Measurements from ENCODE around the gene TPPP2. TPM values are rescaled to one million over a fixed set of nuclear protein-coding genes. Genes with fewer than 3 reads are reported as not detected.

The TPPP2 gene
- polyA plus RNA-seq, 1 donor from 2014 or later: not detected

GRCh38 chr14:21019366-21019765, 10.7 kb upstream of the TPPP2 start:
- H3K4me3 ChIP-seq (ENCODE audit: low read length): no peak overlapping the region
- no peak overlapping the region for H3K27ac ChIP-seq (ENCODE audit: low read length)
- H3K9ac ChIP-seq (ENCODE audit: low read length): no peak overlapping the region
- H3K79me2 ChIP-seq (replicated peaks; ENCODE audit: insufficient read depth, low read length): no peaks in the 10 kb centered on the region
- H3K27me3 ChIP-seq (ENCODE audit: insufficient read depth, low read depth, low read length): peaks cover 11% of the 10 kb centered on the region
- no peaks in the 10 kb centered on the region for H4K20me1 ChIP-seq (ENCODE audit: insufficient read depth)
- no peaks in the 10 kb centered on the region for H3F3A ChIP-seq (ENCODE audit: insufficient read depth, low read length, poor library complexity, severe bottlenecking)
- H3K36me3 ChIP-seq (ENCODE audit: insufficient read depth, low read length): no peaks in the 10 kb centered on the region
- H3K4me2 ChIP-seq (ENCODE audit: low read length): no peak overlapping the region
- H3K9me2 ChIP-seq (ENCODE audit: insufficient read depth, low read length): no peaks in the 10 kb centered on the region
- H2AFZ ChIP-seq (ENCODE audit: low read depth, low read length): no peak overlapping the region
- no peak for TF ChIP-seq MXI1 (conservative IDR thresholded peaks at IDR 0.05; ENCODE audit: poor library complexity, severe bottlenecking)
- TF ChIP-seq RAD21 (conservative IDR thresholded peaks at IDR 0.05): no peak
- no peaks in the 10 kb centered on the region for H3K9me3 ChIP-seq (ENCODE audit: low read length)

- no peaks in the 10 kb centered on the region for H3K79me2 ChIP-seq (replicated peaks; ENCODE audit: insufficient read depth, low read length)
- H3K4me2 ChIP-seq (ENCODE audit: low read length): no peak overlapping the region
- no peaks in the 10 kb centered on the region for H3F3A ChIP-seq (ENCODE audit: insufficient read depth, low read length, poor library complexity, severe bottlenecking)
- no peaks in the 10 kb centered on the region for H3K36me3 ChIP-seq (ENCODE audit: insufficient read depth, low read length)
- no peak overlapping the region for H3K27ac ChIP-seq (ENCODE audit: low read length)
- H3K4me3 ChIP-seq (ENCODE audit: low read length): no peak overlapping the region
- no peak overlapping the region for H2AFZ ChIP-seq (ENCODE audit: low read depth, low read length)
- H4K20me1 ChIP-seq (ENCODE audit: insufficient read depth): no peaks in the 10 kb centered on the region
- TF ChIP-seq REST (IDR thresholded peaks at IDR 0.05; ENCODE audit: borderline replicate concordance) (no peak), POLR2AphosphoS5 (IDR thresholded peaks at IDR 0.05) (no peak), CTCF (IDR thresholded peaks at IDR 0.05; ENCODE audit: poor library complexity, severe bottlenecking) (no peak), RAD21 (conservative IDR thresholded peaks at IDR 0.05) (no peak), SMC3 (conservative IDR thresholded peaks at IDR 0.05; ENCODE audit: poor library complexity) (no peak), TAF1 (IDR thresholded peaks at IDR 0.05; ENCODE audit: low read depth) (no peak), MXI1 (conservative IDR thresholded peaks at IDR 0.05; ENCODE audit: poor library complexity, severe bottlenecking) (no peak), EZH2 (IDR thresholded peaks at IDR 0.05; ENCODE audit: borderline replicate concordance, insufficient read depth, low read length, poor library complexity, severe bottlenecking) (no peak), EP300 (conservative IDR thresholded peaks at IDR 0.05; ENCODE audit: poor library complexity, severe bottlenecking) (no peak)
- no peaks in the 10 kb centered on the region for H3K9me2 ChIP-seq (ENCODE audit: insufficient read depth, low read length)
- H3K9ac ChIP-seq (ENCODE audit: low read length): no peak overlapping the region
- H3K27me3 ChIP-seq (ENCODE audit: insufficient read depth, low read depth, low read length): peaks cover 19% of the 10 kb centered on the region
- H3K9me3 ChIP-seq (ENCODE audit: low read length): no peaks in the 10 kb centered on the region
These were observed 9.0 kb upstream of the TPPP2 start for GRCh38 chr14:21020977-21021545.

Data from neural cell (in vitro differentiated cells).